BJ (cell line): ENCODE results near the gene PPP1R10. TPM values are rescaled to one million over a fixed set of nuclear protein-coding genes. Genes with fewer than 3 reads are reported as not detected.
A peak's percentile ranks its signal among the peaks of the same experiment; 100 is the strongest.

Experiments used
- CTCF ChIA-PET: fragments of 350-600 bp; formaldehyde crosslinking; extraction: SDS; loops from one replicate; lab custom pipeline; 2021; ENCODE audit warnings: antibody characterized with exemption, inconsistent platforms; lab: Yijun Ruan, JAX
- POLR2A ChIA-PET: fragments of 300-600 bp; sonication (Branson Sonifier 250); formaldehyde crosslinking; extraction: SDS; loops from one replicate; lab custom pipeline; 2021; ENCODE audit warnings: antibody characterized with exemption; lab: Charles Lee
- DNase-seq: peaks from one replicate; pipeline ENCODE4 v3.0.0-alpha.2; 2011; ENCODE audit warnings: low read depth
- H3K27me3 ChIP-seq: 2 replicates; pipeline ENCODE4 v1.6.0; 2011; ENCODE audit warnings: low read length; ENCODE audit not compliant: control insufficient read depth, insufficient read depth
- H3K36me3 ChIP-seq: 2 replicates; pipeline ENCODE4 v1.5.1; 2011; ENCODE audit warnings: low read length; ENCODE audit not compliant: control insufficient read depth, insufficient read depth
- H3K4me3 ChIP-seq: 2 replicates; pipeline ENCODE4 v1.5.1; 2011; ENCODE audit warnings: low read depth, mild to moderate bottlenecking, control low read depth, low read length
- CTCF ChIP-seq: IDR thresholded peaks from 2 replicates; pipeline ENCODE4 v1.5.1; 2011; ENCODE audit warnings: low read depth, mild to moderate bottlenecking, control low read depth, inconsistent platforms, low read length, moderate library complexity; ENCODE audit not compliant: insufficient read depth
- polyA plus RNA-seq: library from polyadenylated mRNA; depleted of rRNA; stranded (reverse); fragments of >200 nt; gene quantifications from 2 replicates; pipeline ENCODE4 v1.2.3, GENCODE V29; 2011

The PPP1R10 gene
- polyA plus RNA-seq, 1 experiment: 32.2 TPM

- POLR2A ChIA-PET: interaction anchor here (1.0 kb wide), 1 partner anchor 14 kb away, joined by 3 read pairs; the partner anchor contains the start of gene ABCF1
- no peak for TF ChIP-seq CTCF
- peaks cover 13% of the 10 kb centered on the region for H3K36me3 ChIP-seq
- DNase-seq: peak; percentile 44
- peak within 1 kb of the TSS; percentile 65 for H3K4me3 ChIP-seq
- H3K27me3 ChIP-seq: no peaks in the 10 kb centered on the region
- CTCF ChIA-PET: interaction anchor here (0.5 to 5.3 kb wide), 5 partner anchors 12 to 74 kb away, joined by 3 to 37 read pairs (median 4); partner anchors contain the start of gene ABCF1
These were observed 59.9 kb downstream of the PPP1R10 start, which contains the start of gene PRR3 for GRCh38 chr6:30556906-30557682. TSS of gene PRR3 (plus strand) at chr6:30557295. CDS start at chr6:30557345, 50 bp downstream.

GRCh38 chr6:30556066-30556905, 60.8 kb downstream of the PPP1R10 start, which contains the start of gene GNL1:
TSS of gene GNL1 (minus strand) at chr6:30556489. CDS start at chr6:30556203, 286 bp downstream.
- H3K4me3 ChIP-seq: peak within 1 kb of the TSS; percentile 65
- H3K27me3 ChIP-seq: no peaks in the 10 kb centered on the region
- peaks cover 14% of the 10 kb centered on the region for H3K36me3 ChIP-seq
- no peak; the same call in 1 of the 2 replicates for TF ChIP-seq CTCF
- ChIA-PET CTCF (interaction anchor here (0.6 to 5.3 kb wide), 6 partner anchors 11 to 75 kb away, joined by 3 to 37 read pairs (median 7); partner anchors contain the start of gene ABCF1), POLR2A (no interaction called here)
- DNase-seq: peak; percentile 30

- POLR2A ChIA-PET: no interaction called here
- no peak for TF ChIP-seq CTCF
- H3K27me3 ChIP-seq: no peaks in the 10 kb centered on the region
- H3K36me3 ChIP-seq: peaks cover 18% of the 10 kb centered on the region
- CTCF ChIA-PET: interaction anchor here (1.7 to 5.3 kb wide), 5 partner anchors 10 to 74 kb away, joined by 5 to 37 read pairs (median 8); no protein-coding TSS in a partner anchor
- H3K4me3 ChIP-seq: peak overlapping the region; percentile 65
- DNase-seq: no peak
These were observed 61.3 kb downstream of the PPP1R10 start for GRCh38 chr6:30555816-30556065.

- POLR2A ChIA-PET: no interaction called here
- Histone ChIP-seq H3K27me3 (no peaks in the 10 kb centered on the region), H3K4me3 (peak overlapping the region; percentile 65), H3K36me3 (peaks cover 18% of the 10 kb centered on the region)
- DNase-seq: no peak
- CTCF ChIA-PET: interaction anchor here (0.6 to 5.3 kb wide), 7 partner anchors 10 to 73 kb away, joined by 3 to 37 read pairs (median 6); no protein-coding TSS in a partner anchor
- peak; percentile 19; the same call in 1 of the 2 replicates for TF ChIP-seq CTCF
These were observed 61.9 kb downstream of the PPP1R10 start for GRCh38 chr6:30554962-30555815.
